GM18858 (cell line): ENCODE measurements around the gene MAP2.
"Not testable (repeated sequence)": the region's sequence is repeated elsewhere in the genome, so short reads cannot be mapped to it uniquely, and the experiment has no call there.

Source experiments
- ATAC-seq: cut with Tn5 transposase; IDR thresholded peaks from one replicate; pipeline ENCODE4 v1.9.1; 2021; ENCODE audit not compliant: unreplicated experiment

The MAP2 gene

DNA sequence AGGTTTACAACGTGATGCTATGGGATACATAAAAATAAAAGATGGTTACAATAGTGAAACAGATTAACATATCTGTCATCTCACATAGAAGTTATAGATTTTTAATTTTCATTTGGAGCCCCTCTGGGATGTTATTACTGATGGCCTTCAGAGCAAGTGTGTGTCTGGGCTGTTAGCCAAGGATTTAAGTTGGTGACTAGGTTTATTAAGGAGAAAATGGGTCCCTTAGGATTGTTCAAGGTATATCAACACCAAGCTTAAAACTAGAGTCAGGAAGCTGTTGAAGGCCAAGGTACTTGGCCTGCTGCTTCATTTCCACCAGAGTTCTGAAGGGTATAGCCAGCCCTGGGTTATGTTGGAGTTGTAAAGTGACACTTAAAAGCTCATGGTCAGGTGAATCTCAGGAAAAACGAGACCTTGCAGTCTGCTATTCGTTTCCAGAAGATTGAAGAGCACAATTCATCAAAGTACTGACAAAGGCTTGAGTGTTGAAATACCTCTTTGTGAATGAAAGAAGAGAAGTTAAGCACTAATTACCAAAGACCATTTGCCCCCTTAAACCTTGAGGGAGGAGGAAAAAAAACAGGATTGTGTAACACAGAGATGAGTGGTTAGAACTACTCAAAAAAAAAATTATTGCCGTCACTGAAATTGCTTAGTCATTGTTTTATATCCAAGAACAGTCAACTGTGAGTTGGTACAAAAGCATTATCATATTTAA lies 48.4 kb downstream of the MAP2 start:
- no peak for ATAC-seq

DNA sequence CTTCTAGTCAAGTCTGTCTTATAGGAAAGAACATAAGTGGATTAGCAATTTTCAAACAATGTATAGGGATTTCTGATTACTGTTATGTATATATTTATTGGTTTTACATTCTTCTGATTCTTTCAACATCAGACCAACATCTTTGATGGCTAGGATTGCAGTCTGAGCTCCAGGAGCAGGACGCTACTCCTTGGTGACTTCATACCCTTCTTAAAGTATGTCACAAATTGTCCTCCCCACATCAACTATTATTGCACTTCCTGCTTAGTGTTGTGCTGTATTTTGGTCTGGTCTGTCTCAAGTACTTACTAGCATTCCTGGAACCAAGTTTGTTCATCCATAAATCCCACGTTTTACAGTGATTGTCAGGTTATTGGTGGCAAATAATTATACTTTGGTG lies 49.0 kb downstream of the MAP2 start:
- no peak for ATAC-seq

- no peak for ATAC-seq
These were observed 50.1 kb downstream of the MAP2 start for GRCh38 chr2:209473930-209474419.

- ATAC-seq = no peak
These were observed 51.1 kb downstream of the MAP2 start for GRCh38 chr2:209474960-209475359.

DNA sequence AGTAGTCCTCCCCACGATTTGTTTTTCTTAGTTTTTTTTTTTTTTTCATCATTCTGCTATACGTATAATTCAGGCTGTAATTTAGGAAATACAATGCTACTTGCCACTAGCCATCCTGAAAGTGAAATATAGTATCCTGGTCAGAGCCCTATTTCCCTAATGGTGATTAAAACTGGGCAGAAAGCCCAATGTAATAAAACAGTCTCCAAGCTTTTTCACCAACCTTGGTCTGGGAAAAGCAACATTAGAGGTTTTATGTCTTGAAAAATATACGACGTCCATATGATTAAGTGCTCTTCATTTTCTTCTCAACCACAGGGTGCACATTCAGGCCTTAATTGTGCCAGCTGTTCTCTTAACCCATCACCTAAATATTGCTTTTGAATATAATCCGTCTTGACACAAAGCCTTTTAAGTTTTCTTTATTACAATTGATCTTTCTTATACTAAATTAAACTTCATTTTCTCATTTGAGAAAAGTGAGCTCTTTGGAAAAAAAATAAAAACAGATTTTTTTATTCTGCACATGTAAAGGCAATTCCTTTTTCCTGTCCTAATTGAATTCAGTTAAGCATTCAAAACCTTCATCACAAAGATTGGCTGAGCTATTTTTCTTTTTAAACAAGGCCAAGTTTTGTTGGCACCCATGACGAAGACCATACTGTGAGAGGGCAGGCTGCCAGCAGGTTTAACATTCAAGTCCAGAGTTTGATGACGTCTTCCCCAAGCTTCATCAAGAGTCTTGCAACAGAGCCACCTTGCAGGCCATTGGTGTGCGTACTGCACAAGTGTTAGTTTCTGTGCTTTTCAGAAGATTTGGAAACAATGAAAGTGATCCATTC lies 52.7 kb downstream of the MAP2 start:
- ATAC-seq = no peak

- not testable (repeated sequence) for ATAC-seq
These were observed 68.4 kb downstream of the MAP2 start for GRCh38 chr2:209492296-209492695.

- ATAC-seq = not testable (repeated sequence)
These were observed 71.3 kb downstream of the MAP2 start for GRCh38 chr2:209495068-209495620.

DNA sequence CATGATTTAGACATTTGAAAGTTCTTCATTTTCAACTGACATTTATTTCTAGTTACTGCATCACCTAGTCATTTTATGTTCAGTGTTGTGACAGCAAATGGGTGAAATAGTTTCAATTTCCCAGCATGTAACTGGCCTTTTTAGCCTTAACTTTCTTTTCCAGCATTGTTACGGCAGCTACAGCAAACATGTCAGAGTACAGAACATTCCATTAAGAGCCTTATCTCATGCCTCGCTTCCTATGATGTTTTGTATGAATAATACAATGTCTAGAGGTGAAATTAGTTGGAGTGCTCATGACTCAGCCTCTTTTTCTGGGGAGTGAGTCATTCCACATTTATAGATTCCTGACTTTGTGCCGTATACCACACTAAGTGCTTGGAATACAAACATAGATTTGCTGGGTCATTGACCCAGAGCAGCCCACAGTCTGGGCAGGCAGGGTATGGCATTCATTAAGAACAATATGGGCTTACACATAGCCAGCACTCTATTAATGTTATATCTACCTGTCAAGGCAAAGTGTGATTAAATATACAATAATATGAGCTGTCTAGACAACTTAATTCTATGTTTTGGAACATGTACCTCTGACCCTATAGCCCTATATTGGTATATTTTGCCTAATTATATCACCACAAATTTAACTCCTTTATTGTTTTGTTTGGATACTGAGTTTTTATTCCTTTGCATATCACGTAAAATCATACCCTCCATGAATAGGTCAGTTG lies 72.2 kb downstream of the MAP2 start:
- ATAC-seq = no peak

DNA sequence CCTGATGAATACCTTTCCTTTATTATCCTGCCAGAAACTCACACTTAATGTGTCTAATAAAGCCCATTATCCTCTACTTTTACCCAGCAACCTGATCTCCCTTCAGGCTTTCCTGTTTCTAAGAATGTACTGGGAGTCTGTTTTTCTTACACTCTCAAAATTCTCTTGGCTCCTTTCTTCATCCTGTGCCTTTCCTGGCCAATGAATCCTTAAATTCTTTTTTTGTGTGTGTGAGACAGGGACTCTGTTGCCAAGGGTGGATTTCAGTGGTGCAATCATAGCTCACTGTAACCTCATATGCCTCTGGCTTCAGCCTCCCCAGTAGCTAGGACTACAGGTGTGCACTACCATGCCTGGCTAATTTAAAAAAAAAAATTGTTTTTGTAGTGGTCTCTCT lies 72.7 kb downstream of the MAP2 start:
- ATAC-seq = no peak

- ATAC-seq = no peak
These were observed 74.8 kb downstream of the MAP2 start for GRCh38 chr2:209498614-209499013.

- ATAC-seq = no peak
These were observed 75.2 kb downstream of the MAP2 start for GRCh38 chr2:209499069-209499468.

DNA sequence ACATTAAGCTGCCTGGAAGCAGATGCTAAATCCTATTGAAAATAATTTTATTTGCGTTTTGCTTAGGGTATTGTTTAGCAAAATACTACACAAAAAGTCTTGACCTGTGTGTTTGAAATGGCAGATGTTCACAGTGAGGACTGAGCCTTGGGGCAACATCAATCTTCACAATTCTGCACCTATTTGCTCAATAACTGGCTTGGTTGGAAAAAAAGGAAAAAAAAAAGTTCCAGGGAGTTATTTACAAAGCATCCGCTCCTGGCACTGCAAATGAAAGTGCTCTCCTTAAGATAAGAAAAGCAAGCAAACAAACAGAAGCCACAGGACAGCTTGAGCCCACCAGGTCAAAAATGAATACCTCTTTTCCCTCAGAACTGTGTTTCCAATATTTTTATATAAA lies 77.7 kb downstream of the MAP2 start:
- ATAC-seq = no peak

DNA sequence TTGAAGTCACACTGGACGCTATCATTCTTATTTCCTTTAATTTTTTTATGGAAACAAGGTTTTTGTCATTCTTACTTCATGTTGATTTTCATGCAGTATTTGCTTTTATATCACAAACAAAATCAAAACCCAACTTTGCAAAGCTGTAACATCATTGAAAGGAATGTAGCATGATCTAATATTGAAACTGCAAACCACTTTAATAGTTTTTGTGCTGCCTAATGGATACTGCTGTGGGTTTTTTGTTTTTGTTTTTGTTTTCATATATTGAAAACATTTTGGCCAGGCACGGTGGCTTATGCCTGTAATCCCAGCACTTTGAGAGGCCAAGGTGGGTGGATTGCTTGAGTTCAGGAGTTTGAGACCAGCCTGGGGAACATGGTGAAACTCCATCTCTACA lies 81.6 kb downstream of the MAP2 start:
- ATAC-seq = no peak

DNA sequence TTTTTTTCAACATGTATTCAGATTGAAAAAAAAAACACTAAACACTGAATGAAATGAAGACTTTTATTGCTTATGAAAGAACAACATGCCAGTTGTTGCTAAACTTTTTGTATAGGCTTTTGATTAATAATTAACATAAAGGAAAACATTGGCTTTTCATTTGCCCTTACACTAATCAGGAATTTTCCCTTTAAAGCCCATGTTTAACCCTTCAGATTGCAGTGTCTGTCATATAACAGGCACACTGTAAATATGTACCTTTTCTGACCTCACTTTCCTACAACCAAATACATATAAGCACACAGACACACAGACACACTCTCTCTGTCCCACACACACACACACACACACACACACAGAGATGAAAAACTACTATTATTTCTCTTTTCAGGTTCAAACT lies 84.4 kb downstream of the MAP2 start:
- no peak for ATAC-seq

- no peak for ATAC-seq
These were observed 87.8 kb downstream of the MAP2 start for GRCh38 chr2:209511637-209512036.

DNA sequence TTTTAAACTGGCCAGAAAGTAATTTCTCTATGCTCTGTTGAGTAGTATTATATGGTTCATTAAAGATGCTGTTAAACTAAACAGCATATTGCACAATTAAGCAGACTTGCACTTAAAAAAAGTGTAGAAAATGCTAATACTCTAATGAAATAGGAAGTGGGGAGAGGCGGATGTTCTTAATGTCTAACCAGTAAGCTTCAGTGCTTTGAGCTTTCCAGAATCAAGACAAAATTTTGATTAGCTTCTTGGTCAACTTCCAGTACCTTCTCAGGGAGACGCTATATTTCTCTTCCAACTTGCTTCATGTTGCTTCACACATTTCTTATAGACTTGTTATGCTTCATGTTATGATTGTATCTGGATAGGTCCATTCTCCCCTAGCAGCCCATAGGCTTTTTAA lies 89.1 kb downstream of the MAP2 start:
- ATAC-seq = no peak

DNA sequence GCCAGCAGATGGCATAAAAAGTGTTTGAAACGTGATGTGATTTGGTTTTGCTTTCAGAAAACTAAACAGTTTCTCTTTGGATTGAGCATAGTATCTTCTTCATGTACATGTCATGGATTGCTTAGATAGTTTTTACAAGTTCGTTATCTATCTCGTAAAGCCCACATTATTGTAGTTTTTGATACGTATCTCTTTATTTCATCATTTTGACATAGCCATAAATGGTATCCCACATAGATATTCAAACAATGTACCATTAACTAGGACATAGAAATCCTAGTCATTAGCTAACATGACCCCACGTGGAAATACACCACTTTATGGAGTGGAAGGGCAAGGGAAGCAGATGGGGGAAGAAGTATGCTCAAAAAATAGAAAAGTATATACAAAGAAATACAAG lies 93.6 kb downstream of the MAP2 start:
- no peak for ATAC-seq

DNA sequence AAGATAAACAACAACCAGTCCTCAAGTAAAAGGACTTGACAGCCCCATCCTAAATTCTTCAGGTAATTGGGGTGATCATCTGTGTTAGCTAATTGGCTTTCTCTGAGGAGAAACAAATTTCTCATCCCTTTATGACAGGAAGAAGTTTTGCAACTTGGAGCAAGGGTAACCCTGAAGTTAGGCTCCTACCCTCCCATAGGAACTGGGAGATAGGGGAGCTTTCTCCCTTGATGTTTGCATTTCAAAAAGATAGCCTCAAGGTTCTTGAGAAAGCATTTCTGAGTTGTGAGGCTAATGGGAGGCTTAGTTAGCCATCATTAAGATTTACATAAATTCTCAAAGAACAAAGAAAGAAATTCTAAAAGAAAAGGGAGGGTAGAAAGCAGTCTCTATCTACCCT lies 95.4 kb downstream of the MAP2 start:
- ATAC-seq = no peak

GRCh38 chr2:209519906-209520305 lies 96.1 kb downstream of the MAP2 start:
- ATAC-seq = no peak

GRCh38 chr2:209523041-209523740 lies 99.3 kb downstream of the MAP2 start:
- ATAC-seq = no peak

DNA sequence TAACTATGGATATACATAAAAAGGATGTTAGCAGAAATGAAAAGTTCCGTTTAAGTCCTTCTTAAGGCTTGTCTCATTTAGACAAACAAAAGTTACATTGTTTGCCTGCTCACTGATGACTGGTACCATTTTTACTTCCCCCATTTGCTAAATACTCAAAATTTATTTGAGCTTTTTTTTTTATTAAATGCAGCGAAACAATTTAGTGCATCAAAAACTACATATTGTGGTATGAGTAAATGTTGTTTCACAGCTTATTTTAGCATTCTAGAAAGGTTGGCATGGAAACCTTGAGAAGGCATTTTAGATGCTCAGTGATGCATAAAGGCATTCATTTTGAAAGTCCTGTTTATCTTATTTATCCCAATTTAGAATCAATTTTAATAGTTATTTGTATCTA lies 100.0 kb downstream of the MAP2 start:
- ATAC-seq = peak; percentile 54
